T-helper 2 cell treated with Interferon-gamma antibody and Interleukin-4, amounts not matched to agents 100 ng/mL and 5 ng/mL, for 36 hours (primary cell): Measurements from ENCODE around the gene CAPS. TPM values are rescaled to one million over a fixed set of nuclear protein-coding genes. Genes with fewer than 3 reads are reported as not detected.
"Not testable (repeated sequence)": the region's sequence is repeated elsewhere in the genome, so short reads cannot be mapped to it uniquely, and the experiment has no call there.

ENCODE experiments used
- intact Hi-C: fragments of 100-400 bp; cut with micrococcal nuclease; formaldehyde crosslinking; loops from one replicate; pipeline ENCODE4 v1.15.1; 2023
- total RNA-seq: library from RNA; stranded (reverse); gene quantifications from 2 replicates; pipeline ENCODE4 v1.2.3, GENCODE V29; 2022

CAPS gene
- total RNA-seq = 10.6 and 12.9 TPM in 2 replicates

- intact Hi-C loops = no loop called here
Observed at GRCh38 chr19:5913739-5914357, at the start of gene CAPS. Gene CAPS, plus strand, starts transcription at chr19:5914254. Its CDS starts 153 bp downstream, at chr19:5914407.

- intact Hi-C loops = no loop called here
Observed at GRCh38 chr19:5864725-5865486, 49.1 kb upstream of the CAPS start.

DNA sequence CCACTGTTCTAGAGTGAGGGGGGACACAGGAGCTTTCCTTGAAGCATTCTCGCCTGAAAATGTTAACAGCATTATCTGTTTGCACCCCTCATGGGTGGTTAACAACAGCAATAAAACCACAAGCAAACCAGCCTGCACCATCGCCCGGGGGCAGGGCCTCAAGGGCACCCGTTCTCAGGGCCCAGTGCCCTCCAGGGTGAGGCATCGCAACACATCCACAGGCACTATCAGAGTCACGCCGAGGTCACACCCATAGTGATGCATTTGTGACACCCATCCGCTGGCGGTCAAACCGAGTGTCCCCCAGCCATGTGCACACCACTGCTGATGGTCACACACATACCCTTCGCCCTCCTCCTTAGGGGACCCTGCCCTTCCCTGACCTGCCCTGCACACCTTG lies 48.3 kb upstream of the CAPS start:
- intact Hi-C loops = no loop called here

- intact Hi-C loops = no loop called here
Observed at GRCh38 chr19:5867201-5868136, 46.6 kb upstream of the CAPS start.

DNA sequence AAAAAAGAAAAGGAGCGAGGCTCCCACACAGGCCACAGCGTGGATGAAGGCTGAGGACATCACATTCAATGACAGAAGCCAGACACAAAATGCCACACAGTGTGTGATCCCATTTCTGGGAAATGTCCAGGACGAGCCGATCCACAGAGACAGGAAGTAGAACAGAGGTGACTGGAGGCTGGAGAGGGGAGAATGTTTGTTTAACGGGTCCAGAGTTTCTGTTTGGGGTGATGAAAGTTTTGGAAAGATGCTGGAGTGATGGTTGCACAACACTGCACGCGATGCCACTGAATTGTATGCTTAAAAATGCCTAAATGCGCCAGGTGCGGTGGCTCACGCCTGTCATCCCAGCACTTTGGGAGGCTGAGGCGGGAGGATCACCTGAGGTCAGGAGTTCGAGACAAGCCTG lies 43.1 kb upstream of the CAPS start:
- intact Hi-C loops = no loop called here

GRCh38 chr19:5873617-5874199 lies 40.3 kb upstream of the CAPS start:
- intact Hi-C loops = no loop called here

- intact Hi-C loops = not testable (repeated sequence)
Observed at GRCh38 chr19:5874496-5874895, 39.6 kb upstream of the CAPS start.

- intact Hi-C loops = no loop called here
Observed at GRCh38 chr19:5877427-5877826, 36.6 kb upstream of the CAPS start.

- intact Hi-C loops = no loop called here
Observed at GRCh38 chr19:5877882-5878281, 36.2 kb upstream of the CAPS start.

GRCh38 chr19:5880196-5880595 lies 33.9 kb upstream of the CAPS start:
- intact Hi-C loops = no loop called here

DNA sequence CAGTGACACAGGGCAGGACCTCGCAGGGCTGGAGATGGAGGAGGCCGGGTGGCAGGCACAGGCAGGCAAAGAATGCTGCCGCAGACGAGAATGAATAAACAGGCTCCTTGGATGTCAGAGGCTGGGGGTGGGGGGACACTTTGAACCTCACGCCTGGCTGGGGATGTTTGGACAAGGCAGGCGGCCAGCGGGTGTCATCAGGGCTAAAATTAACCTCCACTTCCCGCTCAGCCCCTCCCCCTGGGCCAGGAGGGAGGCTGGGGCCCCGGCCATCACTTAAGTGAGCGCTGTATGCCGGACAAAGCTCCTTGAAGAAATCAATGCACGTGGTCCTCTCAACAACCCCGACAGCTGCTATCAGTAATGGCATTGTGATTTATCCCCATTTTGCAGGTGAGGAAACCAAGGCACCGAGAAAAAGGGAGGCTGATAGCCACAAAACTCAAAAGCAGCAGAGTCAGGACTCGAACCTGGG lies 33.4 kb upstream of the CAPS start:
- intact Hi-C loops = no loop called here

GRCh38 chr19:5881543-5882299 lies 32.3 kb upstream of the CAPS start:
- intact Hi-C loops = no loop called here

DNA sequence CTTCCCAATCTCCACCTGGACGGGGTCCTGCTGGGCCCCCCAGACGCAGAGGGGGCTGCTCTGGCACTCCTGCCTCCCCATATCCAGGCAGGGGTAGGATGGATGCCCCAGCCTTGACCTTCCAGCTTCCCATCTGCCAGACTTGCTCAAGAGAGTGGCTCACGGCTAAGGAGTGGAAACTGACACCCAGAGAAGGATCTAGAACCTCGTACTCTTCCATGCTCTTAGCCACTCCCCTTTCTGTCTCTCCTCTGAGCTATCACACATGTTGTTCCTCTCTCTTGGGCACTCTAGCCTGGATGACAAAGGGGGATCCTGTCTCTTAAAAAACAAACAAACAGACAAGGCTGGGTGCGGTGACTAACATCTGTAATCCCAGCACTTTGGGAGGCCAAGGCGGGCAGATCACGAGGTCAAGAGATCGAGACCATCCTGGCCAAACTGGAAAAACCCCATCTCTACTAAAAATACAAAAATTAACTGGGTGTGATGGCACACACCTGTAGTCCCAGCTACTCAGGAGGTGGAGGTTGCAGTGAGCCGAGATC lies 31.6 kb upstream of the CAPS start:
- intact Hi-C loops = no loop called here

DNA sequence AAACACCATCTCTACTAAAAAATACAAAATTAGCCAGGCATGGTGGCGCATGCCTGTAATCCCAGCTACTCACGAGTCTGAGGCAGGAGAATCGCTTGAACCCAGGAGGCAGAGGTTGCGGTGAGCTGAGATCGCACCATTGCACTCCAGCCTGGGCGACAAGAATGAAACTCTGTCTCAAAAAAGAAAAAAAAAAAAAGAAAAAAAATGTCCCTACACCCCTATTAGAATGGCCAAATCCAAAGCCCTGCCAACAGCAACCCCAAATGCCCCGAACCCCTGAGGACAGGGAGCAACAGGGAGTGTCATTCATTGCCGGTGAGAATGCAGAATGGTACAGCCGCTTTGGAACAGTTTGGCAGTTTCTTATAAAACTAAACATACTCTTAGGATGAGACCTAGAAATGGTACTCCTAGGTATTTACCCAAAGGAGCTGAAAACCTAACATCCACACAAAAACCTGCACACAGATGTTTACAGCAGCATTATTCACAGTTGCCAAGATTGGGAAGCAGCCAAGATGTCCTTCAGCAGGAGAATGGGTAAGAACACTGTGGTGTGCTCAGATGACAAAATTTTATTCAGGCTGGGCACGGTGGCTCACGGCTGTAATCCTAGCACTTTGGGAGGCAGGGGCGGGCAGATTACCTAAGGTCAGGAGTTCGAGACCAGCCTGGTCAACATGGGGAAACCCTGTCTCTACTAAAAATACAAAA lies 30.7 kb upstream of the CAPS start:
- intact Hi-C loops = not testable (repeated sequence)

- intact Hi-C loops = not testable (repeated sequence)
Observed at GRCh38 chr19:5884065-5884811, 29.8 kb upstream of the CAPS start.

DNA sequence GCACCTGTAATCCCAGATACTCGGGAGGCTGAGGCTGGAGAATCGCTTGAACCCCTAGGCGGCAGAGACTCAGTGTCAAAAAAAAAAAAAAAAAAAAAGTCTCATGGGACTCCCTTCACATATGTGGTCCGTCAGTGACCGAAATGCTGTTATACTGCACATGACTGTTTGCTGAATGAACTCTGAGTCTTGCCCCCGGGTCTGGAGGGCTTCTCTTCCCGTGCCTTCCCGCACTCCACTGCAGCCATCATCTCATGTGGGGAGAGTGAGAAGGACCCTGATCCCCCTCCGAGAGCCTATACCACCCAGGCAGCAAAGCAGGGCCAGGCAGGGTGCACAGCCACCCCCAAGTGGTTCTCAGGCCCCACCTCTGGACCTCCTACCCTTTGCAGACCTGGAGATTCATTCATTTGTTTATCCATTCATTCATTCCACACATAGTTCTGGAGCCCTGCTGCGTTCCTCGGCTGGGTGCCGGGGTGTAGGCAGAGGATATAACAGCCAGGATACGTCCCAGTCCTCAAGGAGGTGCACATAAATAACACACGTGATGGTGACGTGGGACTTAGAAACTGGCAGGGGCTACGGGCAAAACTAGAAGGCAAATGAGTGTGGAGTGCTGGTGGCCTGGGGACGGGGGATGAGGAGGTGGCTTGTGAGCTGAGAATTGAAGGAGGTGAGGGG lies 24.6 kb upstream of the CAPS start:
- intact Hi-C loops = no loop called here

DNA sequence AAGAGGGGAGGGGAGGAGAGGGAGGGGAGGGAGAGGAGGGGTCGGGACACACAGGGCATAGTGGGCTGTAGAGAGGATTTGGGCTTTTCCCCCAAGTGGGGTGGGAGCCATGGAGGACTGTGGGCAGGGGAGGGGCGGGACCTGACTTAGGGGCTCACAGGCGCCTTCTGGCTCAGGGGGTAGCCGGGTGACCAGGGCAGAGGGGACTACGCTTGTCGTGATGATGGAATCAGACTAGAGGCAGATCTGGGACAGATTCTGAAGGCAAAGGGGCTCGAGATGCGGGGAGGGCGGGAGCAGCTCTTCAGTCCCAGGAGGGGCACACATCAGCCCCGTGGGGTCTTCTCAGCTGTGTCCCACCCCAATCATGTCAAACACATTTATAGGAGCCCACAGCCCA lies 24.0 kb upstream of the CAPS start:
- intact Hi-C loops = no loop called here

DNA sequence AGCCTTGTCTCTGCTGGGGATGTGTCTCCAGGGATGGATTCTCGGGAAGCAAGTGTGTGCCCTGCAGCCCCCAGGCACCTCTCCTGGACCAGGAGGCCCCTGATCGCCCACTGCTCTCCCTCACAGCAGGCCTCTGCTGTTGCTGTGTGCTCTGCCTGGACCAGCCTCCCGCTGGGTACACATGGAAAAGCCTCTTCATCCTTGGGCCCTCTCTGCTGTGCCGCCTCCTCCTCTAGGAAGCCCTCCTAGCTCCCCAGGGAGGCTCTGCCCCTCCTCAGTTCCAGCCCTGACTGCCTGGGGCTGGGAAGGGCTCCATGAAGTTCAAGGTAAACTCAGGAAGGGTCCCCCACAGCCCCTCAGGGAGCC lies 22.5 kb upstream of the CAPS start:
- intact Hi-C loops = no loop called here
